H1 (cell line): Measurements from ENCODE around the gene TEX2.

Source experiments
- CREB1 ChIP-seq: IDR thresholded peaks from 2 replicates; pipeline ENCODE4 v1.6.1; 2012; ENCODE audit warnings: inconsistent platforms
- HDAC2 ChIP-seq, 2 experiments: fragments of 300-600 bp in 1 of 2; sonication (generic) in 1 of 2; IDR thresholded peaks; 2 replicates each; pipeline ENCODE4 v1.6.1; 2011 to 2012; ENCODE audit warnings: low read depth in 2 of 2, low read length in 2 of 2, mild to moderate bottlenecking in 2 of 2, moderate library complexity in 2 of 2, borderline replicate concordance in 1 of 2, inconsistent platforms in 1 of 2
- JUN ChIP-seq: IDR thresholded peaks from 2 replicates; pipeline ENCODE4 v1.6.1; 2011; ENCODE audit warnings: low read depth, mild to moderate bottlenecking, improper control_type of control experiment, low read length

DNA sequence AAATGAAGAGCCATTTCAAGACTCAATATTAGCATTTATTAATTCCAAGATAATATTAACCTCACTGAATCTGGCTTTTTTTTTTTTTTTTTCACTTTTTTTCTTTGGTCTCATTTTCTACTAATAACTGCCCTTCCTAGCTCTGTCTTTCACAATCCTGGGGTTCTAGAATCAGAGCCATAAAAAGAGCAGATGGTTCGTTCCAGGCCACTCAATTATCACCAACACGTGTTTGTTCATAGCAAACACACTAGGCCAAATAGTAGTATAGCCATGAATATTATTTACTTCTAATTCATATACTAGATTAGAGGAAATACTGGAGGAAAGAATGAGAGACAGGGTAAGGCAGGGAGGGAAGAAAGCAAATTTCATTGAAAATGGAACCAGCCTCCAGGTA lies 39.8 kb downstream of the TEX2 start:
- TF ChIP-seq JUN, result no peak
- TF ChIP-seq HDAC2 (IDR thresholded peaks at IDR 0.05; ENCODE audit: borderline replicate concordance in 1 of 2, low read depth in 2 of 2, low read length in 2 of 2), result no peak
- no peak for TF ChIP-seq CREB1
